ENCODE measurements around the gene PIM1. TPM values are rescaled to one million over a fixed set of nuclear protein-coding genes. Genes with fewer than 3 reads are reported as not detected.
A peak's percentile ranks its signal among the peaks of the same experiment; 100 is the strongest.

PIM1 gene
- total and polyA plus RNA-seq, 9 of the 15 experiments (the other 6 are each of a cell fraction or from before 2014, with no cell fraction given) = 19.0 to 789 (median 212) TPM

GRCh38 chr6:37137201-37138090 is 32.5 kb upstream of the PIM1 start (continued):
- TF ChIP-seq CUX1 (CRISPR knock-in tag; IDR thresholded peaks at IDR 0.05) (no peak), HDGF (IDR thresholded peaks at IDR 0.05) (no peak), FOXP1 (CRISPR knock-in tag; IDR thresholded peaks at IDR 0.05) (no peak), PCBP2 (IDR thresholded peaks at IDR 0.05; ENCODE audit: low read depth, low read length, poor library complexity, severe bottlenecking) (no peak), NFE2 (IDR thresholded peaks at IDR 0.05; ENCODE audit: low read depth) (no peak), CREB5 (CRISPR knock-in tag; IDR thresholded peaks at IDR 0.05) (no peak), TEAD1 (CRISPR knock-in tag; IDR thresholded peaks at IDR 0.05) (no peak), KLF10 (CRISPR knock-in tag; IDR thresholded peaks at IDR 0.05) (no peak), FOS (IDR thresholded peaks at IDR 0.05; ENCODE audit: extremely low read depth, insufficient read length) (no peak), ZKSCAN8 (CRISPR knock-in tag; IDR thresholded peaks at IDR 0.05) (no peak), SIN3B (IDR thresholded peaks at IDR 0.05; ENCODE audit: low read depth) (no peak), MLLT1 (IDR thresholded peaks at IDR 0.05) (peak in 1 of 2 experiments; percentile 14; a peak in 1 of 4 replicates)
